B cell (primary cell): ENCODE results near the gene ARPC2.

ENCODE experiments used
- EZH2 ChIP-seq: IDR thresholded peaks from 2 replicates; pipeline ENCODE4 v1.6.1; 2012; ENCODE audit warnings: borderline replicate concordance, low read depth, mild to moderate bottlenecking, moderate library complexity, low read length; ENCODE audit not compliant: insufficient read depth, poor library complexity, severe bottlenecking
- TF ChIP-seq, protein P1 (sequence below): fragments of 200-600 bp; IDR thresholded peaks from one replicate; pipeline ENCODE4 v1.8.0; 2022; ENCODE audit warnings: antibody characterized with exemption, mild to moderate bottlenecking

DNA sequence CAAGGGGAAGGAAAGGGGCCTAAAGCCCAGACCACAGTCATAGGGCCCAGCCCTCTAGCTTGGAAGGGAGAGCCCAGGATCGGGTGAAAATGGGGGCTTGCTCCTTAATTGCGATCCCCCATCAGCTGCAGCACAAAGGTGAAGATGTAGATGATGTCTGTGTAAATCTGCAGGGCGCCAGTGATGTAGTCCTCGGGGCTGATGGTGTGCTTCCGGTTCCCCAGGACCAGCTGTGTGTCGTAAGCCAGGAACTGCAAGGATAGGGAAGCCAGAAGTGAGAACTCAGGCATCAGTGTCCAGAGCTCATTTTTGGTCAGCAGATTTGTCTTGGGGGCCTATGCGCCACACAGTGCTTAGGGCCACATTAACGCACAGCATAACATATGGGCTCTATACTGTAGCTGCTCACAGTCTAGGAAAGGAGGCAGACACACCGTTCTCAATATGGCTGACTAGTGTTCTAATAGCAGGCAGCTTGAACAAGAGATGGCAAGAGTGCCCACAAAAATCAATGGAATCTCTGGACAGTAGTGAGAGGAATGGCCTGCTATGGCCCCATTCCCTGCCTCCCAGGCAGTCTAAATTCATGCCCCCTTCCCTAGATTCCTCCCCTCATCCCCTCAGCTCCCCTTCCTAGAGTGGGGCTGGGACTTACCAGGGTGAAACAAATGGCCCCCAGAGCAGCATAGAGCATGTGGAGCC is 58.5 kb downstream of the ARPC2 start:
- TF ChIP-seq, protein P1, sequence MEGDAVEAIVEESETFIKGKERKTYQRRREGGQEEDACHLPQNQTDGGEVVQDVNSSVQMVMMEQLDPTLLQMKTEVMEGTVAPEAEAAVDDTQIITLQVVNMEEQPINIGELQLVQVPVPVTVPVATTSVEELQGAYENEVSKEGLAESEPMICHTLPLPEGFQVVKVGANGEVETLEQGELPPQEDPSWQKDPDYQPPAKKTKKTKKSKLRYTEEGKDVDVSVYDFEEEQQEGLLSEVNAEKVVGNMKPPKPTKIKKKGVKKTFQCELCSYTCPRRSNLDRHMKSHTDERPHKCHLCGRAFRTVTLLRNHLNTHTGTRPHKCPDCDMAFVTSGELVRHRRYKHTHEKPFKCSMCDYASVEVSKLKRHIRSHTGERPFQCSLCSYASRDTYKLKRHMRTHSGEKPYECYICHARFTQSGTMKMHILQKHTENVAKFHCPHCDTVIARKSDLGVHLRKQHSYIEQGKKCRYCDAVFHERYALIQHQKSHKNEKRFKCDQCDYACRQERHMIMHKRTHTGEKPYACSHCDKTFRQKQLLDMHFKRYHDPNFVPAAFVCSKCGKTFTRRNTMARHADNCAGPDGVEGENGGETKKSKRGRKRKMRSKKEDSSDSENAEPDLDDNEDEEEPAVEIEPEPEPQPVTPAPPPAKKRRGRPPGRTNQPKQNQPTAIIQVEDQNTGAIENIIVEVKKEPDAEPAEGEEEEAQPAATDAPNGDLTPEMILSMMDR = no peak
- no peak for TF ChIP-seq EZH2
